Measurements from ENCODE around the gene WIZ.
"Not testable (repeated sequence)": the region's sequence is repeated elsewhere in the genome, so short reads cannot be mapped to it uniquely, and the experiment has no call there.

WIZ gene

GRCh38 chr19:15449620-15450527, at the start of gene WIZ:
TSS of gene WIZ (minus strand) at chr19:15449956. CDS start at chr19:15448307, 1,649 bp downstream.
- DNase-seq (ENCODE audit: low spot score): peak; percentile 98
- TF ChIP-seq CTCF (IDR thresholded peaks at IDR 0.05; ENCODE audit: extremely low read depth, missing control alignments): no peak

GRCh38 chr19:15498910-15499309, 49.2 kb upstream of the WIZ start:
- DNase-seq (ENCODE audit: low spot score): no peak
- no peak for TF ChIP-seq CTCF (IDR thresholded peaks at IDR 0.05; ENCODE audit: extremely low read depth, missing control alignments)

- TF ChIP-seq CTCF (IDR thresholded peaks at IDR 0.05; ENCODE audit: extremely low read depth, missing control alignments): no peak
- no peak for DNase-seq (ENCODE audit: low spot score)
Measured at GRCh38 chr19:15498156-15498858, 48.6 kb upstream of the WIZ start.

GRCh38 chr19:15495151-15495550, 45.4 kb upstream of the WIZ start:
- TF ChIP-seq CTCF (IDR thresholded peaks at IDR 0.05; ENCODE audit: extremely low read depth, missing control alignments): no peak
- no peak for DNase-seq (ENCODE audit: low spot score)

- DNase-seq (ENCODE audit: low spot score): no peak
- TF ChIP-seq CTCF (IDR thresholded peaks at IDR 0.05; ENCODE audit: extremely low read depth, missing control alignments): no peak
Measured at GRCh38 chr19:15488489-15489226, 38.9 kb upstream of the WIZ start.

- no peak for TF ChIP-seq CTCF (IDR thresholded peaks at IDR 0.05; ENCODE audit: extremely low read depth, missing control alignments)
- no peak for DNase-seq (ENCODE audit: low spot score)
Measured at GRCh38 chr19:15487038-15487437, 37.3 kb upstream of the WIZ start.

- DNase-seq (ENCODE audit: low spot score): not testable (repeated sequence)
Measured at GRCh38 chr19:15485768-15486167, 36.0 kb upstream of the WIZ start.

GRCh38 chr19:15480996-15481395, 31.2 kb upstream of the WIZ start:
- not testable (repeated sequence) for DNase-seq (ENCODE audit: low spot score)
